GM21786 (cell line): ENCODE measurements around the gene SRPRB.
"Not testable (repeated sequence)": the region's sequence is repeated elsewhere in the genome, so short reads cannot be mapped to it uniquely, and the experiment has no call there.

ENCODE experiments used
- ATAC-seq: cut with Tn5 transposase; IDR thresholded peaks from one replicate; pipeline ENCODE4 v1.9.1; 2021; ENCODE audit not compliant: unreplicated experiment

The SRPRB gene

DNA sequence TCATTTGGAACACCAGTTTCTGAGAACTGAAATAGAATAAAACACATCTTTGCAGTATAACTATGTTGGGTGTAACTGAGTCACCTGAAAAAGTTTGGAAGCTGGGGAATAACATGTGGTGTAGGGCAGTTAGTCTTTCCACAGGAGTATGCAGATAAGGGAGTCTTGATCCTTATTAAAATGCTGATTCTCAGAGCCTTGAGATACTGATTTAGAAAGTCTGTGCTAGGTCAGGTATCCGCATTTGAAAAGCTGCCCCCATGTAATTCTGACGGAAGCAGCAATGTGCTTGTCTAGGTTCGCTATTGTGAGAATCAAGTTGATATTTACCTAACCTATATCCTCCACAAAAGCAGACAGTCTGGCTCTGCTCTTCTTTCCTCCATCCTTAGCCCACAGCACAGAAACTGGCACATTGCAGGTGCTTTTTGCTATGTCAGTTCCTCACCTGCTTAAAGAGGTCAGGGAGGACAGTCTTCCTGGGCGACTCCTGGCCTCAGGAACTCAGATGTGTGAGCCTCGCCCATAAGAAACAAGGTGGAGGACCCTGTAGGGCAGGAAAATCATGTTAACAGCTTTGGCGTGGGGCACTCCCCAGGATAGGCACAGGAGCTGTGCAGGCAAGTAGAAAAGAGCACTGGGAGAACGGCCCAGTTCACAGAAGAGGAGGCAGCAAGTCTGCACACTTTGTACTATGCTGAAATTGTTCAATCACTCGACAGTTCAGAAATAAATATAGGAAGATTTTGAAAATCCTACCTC lies 27.6 kb upstream of the SRPRB start:
- no peak for ATAC-seq

GRCh38 chr3:133779626-133780203 lies 25.9 kb upstream of the SRPRB start:
- ATAC-seq = no peak

- not testable (repeated sequence) for ATAC-seq
These were observed 24.9 kb upstream of the SRPRB start for GRCh38 chr3:133780756-133781155.

DNA sequence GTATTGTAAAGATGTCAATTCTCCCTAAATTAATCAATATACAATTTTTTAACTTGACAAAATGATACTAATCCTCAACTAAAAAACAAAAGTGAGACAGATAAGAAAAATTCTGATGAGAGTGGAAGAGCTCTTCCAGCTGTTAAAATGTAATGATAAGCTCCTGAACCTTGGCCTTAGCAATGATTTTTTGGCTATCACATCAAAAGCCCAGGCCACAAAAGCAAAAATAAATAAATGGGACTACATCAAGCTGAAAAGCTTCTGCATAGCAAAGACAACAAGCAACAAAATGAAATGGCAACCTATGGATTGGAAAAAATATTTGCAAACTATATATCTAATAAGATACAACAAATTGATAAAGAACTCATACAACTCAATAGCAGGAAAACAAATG lies 24.0 kb upstream of the SRPRB start:
- ATAC-seq = no peak

DNA sequence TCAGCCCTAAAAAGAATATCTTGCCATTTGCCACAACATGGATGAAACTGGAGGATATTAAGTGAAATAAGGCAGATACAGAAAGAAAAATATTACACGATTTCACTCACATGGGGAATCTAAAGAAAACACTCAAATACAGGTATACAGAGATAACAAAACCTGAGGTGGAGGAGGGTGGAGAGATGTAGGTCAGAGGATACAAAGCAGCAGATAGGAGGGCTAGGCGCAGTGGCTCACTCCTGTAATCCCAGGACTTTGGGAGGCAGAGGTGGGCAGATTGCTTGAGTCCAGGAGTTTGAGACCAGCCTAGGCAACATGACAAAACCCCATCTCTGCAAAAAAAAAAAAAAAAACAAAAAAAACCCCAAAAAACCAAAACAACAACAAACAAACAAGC lies 23.2 kb upstream of the SRPRB start:
- no peak for ATAC-seq

- no peak for ATAC-seq
These were observed 21.9 kb upstream of the SRPRB start for GRCh38 chr3:133783762-133784161.

GRCh38 chr3:133788024-133788423 lies 17.6 kb upstream of the SRPRB start:
- no peak for ATAC-seq

- no peak for ATAC-seq
These were observed 13.3 kb upstream of the SRPRB start for GRCh38 chr3:133792171-133792763.

- no peak for ATAC-seq
These were observed 8.1 kb upstream of the SRPRB start for GRCh38 chr3:133797396-133798105.

DNA sequence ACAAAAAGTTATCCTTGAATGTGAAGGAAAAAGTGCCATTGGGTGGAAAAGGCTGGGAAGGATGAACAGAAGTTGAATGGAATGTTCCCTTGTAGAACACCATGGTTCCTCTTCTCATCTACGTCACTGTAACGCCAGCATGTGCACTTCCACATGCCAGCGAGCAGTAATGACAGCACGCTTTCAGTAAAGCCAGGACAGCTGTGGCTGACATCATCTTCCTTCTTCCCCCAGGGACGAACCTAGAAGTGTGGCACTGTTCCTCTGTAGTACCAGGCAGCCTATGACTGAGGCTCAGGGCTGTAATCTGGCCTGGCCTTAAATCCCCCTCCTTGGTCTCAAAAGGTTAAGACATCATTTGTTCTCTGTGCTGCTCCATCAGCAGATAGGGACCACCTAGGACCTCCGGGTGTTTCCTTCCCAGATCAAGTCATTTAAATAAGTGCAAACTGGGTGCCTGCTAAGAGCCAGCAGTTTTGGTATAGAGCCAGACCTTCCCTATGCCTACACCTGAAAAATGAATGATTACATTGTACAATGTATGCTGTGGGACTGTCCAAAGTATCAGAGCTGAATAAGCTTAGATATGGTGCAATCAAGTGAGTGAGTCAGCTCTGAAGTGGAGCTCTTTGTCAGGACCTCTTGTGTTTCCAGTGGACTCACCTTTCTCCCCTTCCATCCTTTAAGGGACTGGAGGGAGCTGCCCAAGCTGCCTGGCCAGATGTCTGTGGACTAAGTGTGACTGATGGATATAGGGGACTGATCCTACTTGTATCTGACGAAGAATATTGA lies 5.6 kb upstream of the SRPRB start:
- ATAC-seq = no peak

DNA sequence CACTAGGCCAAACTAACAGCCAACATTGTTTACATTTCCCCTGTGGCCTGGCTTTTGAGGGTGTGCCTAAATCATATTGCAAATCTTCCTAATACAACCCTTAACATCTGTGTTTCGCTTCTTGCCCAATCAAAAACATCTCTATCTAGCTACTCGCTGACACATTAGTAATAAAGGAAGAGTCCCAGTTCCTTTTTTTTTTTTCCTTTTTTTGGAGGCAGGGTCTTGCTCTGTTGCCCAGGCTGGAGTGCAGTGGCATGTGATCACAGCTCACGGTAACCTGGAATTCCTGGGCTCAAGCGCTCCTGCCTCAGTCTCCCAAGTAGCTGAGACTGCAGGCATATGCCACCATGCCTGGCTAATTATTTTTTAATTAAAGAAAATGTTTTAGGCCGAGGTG lies 2.1 kb upstream of the SRPRB start:
- ATAC-seq = no peak

GRCh38 chr3:133804896-133805295 lies 719 bp upstream of the SRPRB start:
- no peak for ATAC-seq

- no peak for ATAC-seq
These were observed 272 bp upstream of the SRPRB start for GRCh38 chr3:133805384-133805701.

DNA sequence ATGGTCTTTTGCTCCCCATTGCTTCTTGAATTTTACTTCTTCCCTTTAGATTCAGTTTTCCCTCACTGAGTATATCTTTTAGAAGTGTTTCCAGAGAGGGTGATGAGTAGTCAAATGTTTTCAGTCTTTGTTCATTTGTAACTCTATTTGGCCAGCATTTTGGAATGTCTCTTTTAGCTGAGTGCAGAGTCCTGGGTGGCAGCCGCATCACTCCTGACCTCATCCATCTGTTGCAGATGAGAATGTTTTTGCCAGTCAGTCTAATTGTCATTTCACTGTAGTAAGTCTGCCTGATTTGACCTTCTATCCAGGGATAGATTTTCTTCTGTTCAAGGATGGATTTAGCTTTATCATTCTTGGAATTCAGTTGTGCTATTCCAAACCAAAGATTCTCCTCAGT lies 7.3 kb downstream of the SRPRB start:
- ATAC-seq = no peak

DNA sequence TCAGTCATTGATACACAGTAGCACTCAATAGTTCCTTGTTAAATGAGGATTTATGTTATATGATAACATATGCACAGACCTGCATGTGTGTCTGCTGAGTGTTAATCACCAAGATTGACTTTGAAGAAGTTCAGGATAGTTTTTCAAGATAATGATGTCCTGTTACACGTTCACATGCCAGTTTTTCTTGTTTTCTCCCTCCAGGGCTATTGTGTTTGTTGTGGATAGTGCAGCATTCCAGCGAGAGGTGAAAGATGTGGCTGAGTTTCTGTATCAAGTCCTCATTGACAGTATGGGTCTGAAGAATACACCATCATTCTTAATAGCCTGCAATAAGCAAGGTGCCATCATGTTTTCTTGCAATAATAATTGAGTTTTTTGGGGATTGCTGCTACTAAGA lies 9.8 kb downstream of the SRPRB start:
- no peak for ATAC-seq

DNA sequence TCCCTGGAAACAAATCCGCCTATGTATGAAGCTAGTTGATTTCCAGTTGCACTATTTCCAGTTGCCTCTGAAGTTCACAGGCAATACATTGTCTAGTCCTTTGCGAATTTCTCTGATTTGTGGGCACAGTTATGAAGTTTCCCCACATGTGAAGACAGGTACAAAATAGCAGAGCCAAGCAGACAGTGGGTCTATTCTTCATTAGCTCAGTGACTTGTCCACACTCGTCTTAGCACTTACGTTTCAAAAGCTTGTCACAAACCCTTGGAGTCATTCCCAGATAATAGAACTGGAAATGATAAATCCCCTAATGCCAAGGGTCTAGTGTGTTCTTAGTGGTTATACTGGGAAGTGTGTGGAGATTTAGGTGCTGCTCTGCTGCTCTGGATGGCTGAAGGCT lies 14.5 kb downstream of the SRPRB start:
- ATAC-seq = no peak

- no peak for ATAC-seq
These were observed 15.5 kb downstream of the SRPRB start for GRCh38 chr3:133820889-133821675.

DNA sequence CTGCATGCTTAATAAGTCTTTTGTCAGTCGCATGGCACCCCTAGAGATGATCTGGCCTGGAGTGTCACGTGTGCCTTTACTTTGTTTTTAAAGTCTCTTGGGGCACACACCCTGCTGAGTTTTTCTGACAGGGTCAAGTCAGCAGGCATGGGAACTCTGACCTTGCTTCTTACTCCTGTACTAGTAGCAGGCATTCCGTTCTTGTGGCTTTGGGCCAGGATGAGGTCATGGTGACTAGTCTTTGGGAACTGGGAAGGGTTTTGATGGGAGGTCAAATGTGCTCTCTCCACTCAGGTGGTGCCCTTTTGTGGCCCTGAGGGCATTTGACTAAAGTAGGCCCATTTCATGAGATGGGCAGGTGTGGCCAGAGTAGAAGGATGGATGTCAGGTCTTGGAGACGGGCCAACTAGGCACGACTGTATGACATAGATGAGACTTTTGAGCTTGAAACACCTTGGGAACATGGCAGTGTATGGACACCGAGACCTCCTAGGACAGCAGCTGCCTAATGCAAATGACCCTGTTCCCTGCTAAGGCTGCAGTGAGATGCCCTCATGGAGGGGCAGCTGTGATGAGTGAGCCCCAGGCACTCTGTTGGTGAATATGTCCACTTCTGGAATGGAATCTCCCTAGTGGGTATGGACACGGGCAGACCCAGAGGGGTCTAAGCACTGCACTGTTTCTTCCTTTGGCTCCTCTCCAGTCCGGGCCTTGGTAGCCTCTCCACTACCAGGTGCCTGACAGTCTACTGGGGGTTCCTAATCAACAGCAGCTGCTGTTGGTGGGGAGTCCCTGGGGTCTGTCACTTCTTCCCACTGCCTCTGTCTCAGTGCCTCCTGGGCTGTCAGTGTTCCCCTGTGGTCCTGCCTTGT lies 16.4 kb downstream of the SRPRB start:
- ATAC-seq = no peak

DNA sequence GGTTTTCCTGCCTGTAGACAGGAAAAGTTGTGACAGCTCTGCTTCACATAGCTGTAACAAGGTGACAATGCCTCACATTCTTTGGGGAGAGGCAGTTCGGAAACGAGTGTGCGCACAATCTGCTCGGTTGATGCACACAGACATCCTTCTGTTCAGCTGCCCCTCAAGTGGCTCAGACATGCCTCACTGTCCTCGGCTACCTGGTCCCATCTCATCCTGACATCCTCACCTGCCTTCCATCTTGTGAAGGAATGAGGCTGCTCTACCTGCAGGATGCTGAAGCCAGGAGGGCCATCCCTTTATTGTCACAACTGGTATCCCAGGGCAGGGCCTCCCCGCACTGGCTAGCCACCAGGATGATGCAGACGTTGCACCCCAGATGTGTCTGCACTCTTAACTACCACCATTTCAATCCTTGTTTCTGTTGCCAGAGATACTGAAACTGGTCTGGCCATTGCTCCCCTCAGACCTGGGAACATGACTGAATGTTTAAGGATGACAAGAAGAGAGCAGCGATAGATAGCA lies 19.4 kb downstream of the SRPRB start:
- no peak for ATAC-seq
